Progenitor cell of endocrine pancreas (in vitro differentiated cells): ENCODE results near the gene PCDHB11. TPM values are rescaled to one million over a fixed set of nuclear protein-coding genes. Genes with fewer than 3 reads are reported as not detected.
"Not testable (repeated sequence)": the region's sequence is repeated elsewhere in the genome, so short reads cannot be mapped to it uniquely, and the experiment has no call there.

ENCODE experiments used
- DNase-seq: peaks from one replicate; pipeline ENCODE4 v3.0.0; 2021; ENCODE audit warnings: low spot score; ENCODE audit not compliant: unreplicated experiment
- H3K27ac Mint-ChIP-seq: 2 replicates; pipeline ENCODE4 v1.8.0; 2021; ENCODE audit warnings: mild to moderate bottlenecking, moderate library complexity, mixed read lengths
- H3K27me3 Mint-ChIP-seq: 2 replicates; pipeline ENCODE4 v1.8.0; 2021; ENCODE audit warnings: mixed read lengths
- H3K36me3 Mint-ChIP-seq: 2 replicates; pipeline ENCODE4 v1.8.0; 2022; ENCODE audit warnings: mixed read lengths; ENCODE audit not compliant: insufficient read depth
- H3K4me1 Mint-ChIP-seq: 2 replicates; pipeline ENCODE4 v1.8.0; 2021; ENCODE audit warnings: low read depth, mixed read lengths
- H3K4me3 Mint-ChIP-seq: 2 replicates; pipeline ENCODE4 v1.8.0; 2021; ENCODE audit warnings: low read depth, mild to moderate bottlenecking, moderate library complexity, mixed read lengths
- H3K9me3 Mint-ChIP-seq: 2 replicates; pipeline ENCODE4 v1.8.0; 2021; ENCODE audit warnings: low read depth, mixed read lengths
- total RNA-seq: library from RNA; stranded (reverse); gene quantifications from 2 replicates; pipeline ENCODE4 v1.2.1, GENCODE V29; 2021
- TF ChIP-seq, protein P1 (sequence below): fragments of 200-600 bp; sonication (generic); IDR thresholded peaks from one replicate; pipeline ENCODE4 v1.5.0; 2021; ENCODE audit warnings: antibody characterized with exemption, mild to moderate bottlenecking; ENCODE audit not compliant: unreplicated experiment

PCDHB11 gene
- total RNA-seq, 1 donor from 2014 or later = 4.7 TPM

DNA sequence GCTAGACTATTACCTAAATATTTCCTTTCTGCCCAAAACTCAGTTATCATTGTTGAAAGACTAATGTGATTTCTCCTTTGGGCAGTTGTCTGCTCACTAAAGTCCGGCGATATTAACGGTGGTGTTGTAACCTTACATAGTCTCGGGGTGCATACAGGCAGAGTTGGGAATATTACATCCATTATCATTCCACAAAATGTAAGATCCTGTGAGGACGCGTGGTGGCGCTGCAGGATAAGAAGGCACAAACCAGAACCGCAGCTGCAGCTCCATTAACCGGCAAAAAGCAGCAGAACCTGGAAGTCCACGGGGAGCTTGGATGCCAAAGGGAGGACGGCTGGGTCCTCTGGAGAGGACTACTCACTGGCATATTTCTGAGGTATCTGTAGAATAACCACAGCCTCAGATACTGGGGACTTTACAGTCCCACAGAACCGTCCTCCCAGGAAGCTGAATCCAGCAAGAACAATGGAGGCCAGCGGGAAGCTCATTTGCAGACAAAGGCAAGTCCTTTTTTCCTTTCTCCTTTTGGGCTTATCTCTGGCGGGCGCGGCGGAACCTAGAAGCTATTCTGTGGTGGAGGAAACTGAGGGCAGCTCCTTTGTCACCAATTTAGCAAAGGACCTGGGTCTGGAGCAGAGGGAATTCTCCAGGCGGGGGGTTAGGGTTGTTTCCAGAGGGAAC lies 14.4 kb downstream of the PCDHB11 start, which contains the start of gene PCDHB13:
Gene PCDHB13 (plus strand): TSS at position 264 of the 684 bp plus-strand sequence. CDS start 205 bp downstream, at position 469.
- H3K9me3 Mint-ChIP-seq = peaks cover 46% of the 10 kb centered on the region
- peaks cover 45% of the 10 kb centered on the region for H3K36me3 Mint-ChIP-seq
- not testable (repeated sequence) for H3K27me3 Mint-ChIP-seq, H3K4me1 Mint-ChIP-seq, DNase-seq, H3K27ac Mint-ChIP-seq
- peak within 1 kb of the TSS; percentile 60 for H3K4me3 Mint-ChIP-seq
- TF ChIP-seq, protein P1, sequence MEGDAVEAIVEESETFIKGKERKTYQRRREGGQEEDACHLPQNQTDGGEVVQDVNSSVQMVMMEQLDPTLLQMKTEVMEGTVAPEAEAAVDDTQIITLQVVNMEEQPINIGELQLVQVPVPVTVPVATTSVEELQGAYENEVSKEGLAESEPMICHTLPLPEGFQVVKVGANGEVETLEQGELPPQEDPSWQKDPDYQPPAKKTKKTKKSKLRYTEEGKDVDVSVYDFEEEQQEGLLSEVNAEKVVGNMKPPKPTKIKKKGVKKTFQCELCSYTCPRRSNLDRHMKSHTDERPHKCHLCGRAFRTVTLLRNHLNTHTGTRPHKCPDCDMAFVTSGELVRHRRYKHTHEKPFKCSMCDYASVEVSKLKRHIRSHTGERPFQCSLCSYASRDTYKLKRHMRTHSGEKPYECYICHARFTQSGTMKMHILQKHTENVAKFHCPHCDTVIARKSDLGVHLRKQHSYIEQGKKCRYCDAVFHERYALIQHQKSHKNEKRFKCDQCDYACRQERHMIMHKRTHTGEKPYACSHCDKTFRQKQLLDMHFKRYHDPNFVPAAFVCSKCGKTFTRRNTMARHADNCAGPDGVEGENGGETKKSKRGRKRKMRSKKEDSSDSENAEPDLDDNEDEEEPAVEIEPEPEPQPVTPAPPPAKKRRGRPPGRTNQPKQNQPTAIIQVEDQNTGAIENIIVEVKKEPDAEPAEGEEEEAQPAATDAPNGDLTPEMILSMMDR = peak; percentile 23

DNA sequence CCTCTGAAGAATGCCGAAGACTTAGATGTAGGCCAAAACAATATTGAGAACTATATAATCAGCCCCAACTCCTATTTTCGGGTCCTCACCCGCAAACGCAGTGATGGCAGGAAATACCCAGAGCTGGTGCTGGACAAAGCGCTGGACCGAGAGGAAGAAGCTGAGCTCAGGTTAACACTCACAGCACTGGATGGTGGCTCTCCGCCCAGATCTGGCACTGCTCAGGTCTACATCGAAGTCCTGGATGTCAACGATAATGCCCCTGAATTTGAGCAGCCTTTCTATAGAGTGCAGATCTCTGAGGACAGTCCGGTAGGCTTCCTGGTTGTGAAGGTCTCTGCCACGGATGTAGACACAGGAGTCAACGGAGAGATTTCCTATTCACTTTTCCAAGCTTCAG lies 15.2 kb downstream of the PCDHB11 start:
- not testable (repeated sequence) for DNase-seq, H3K4me3 Mint-ChIP-seq, H3K27me3 Mint-ChIP-seq, H3K27ac Mint-ChIP-seq, H3K4me1 Mint-ChIP-seq
- Mint-ChIP-seq H3K9me3 (peaks cover 45% of the 10 kb centered on the region), H3K36me3 (peaks cover 43% of the 10 kb centered on the region)

DNA sequence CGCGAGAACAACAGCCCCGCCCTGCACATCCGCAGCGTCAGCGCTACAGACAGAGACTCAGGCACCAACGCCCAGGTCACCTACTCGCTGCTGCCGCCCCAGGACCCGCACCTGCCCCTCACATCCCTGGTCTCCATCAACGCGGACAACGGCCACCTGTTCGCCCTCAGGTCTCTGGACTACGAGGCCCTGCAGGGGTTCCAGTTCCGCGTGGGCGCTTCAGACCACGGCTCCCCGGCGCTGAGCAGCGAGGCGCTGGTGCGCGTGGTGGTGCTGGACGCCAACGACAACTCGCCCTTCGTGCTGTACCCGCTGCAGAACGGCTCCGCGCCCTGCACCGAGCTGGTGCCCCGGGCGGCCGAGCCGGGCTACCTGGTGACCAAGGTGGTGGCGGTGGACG lies 16.1 kb downstream of the PCDHB11 start:
- Mint-ChIP-seq H3K9me3 (peaks cover 45% of the 10 kb centered on the region), H3K36me3 (peaks cover 40% of the 10 kb centered on the region)
- H3K27me3 Mint-ChIP-seq, DNase-seq, H3K4me1 Mint-ChIP-seq, H3K27ac Mint-ChIP-seq, H3K4me3 Mint-ChIP-seq: not testable (repeated sequence)

DNA sequence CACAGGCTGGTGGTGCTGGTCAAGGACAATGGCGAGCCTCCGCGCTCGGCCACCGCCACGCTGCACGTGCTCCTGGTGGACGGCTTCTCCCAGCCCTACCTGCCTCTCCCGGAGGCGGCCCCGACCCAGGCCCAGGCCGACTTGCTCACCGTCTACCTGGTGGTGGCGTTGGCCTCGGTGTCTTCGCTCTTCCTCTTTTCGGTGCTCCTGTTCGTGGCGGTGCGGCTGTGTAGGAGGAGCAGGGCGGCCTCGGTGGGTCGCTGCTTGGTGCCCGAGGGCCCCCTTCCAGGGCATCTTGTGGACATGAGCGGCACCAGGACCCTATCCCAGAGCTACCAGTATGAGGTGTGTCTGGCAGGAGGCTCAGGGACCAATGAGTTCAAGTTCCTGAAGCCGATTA lies 16.6 kb downstream of the PCDHB11 start:
- peaks cover 39% of the 10 kb centered on the region for H3K36me3 Mint-ChIP-seq
- not testable (repeated sequence) for DNase-seq, H3K4me3 Mint-ChIP-seq, H3K27me3 Mint-ChIP-seq, H3K27ac Mint-ChIP-seq, H3K4me1 Mint-ChIP-seq
- H3K9me3 Mint-ChIP-seq = peaks cover 43% of the 10 kb centered on the region

DNA sequence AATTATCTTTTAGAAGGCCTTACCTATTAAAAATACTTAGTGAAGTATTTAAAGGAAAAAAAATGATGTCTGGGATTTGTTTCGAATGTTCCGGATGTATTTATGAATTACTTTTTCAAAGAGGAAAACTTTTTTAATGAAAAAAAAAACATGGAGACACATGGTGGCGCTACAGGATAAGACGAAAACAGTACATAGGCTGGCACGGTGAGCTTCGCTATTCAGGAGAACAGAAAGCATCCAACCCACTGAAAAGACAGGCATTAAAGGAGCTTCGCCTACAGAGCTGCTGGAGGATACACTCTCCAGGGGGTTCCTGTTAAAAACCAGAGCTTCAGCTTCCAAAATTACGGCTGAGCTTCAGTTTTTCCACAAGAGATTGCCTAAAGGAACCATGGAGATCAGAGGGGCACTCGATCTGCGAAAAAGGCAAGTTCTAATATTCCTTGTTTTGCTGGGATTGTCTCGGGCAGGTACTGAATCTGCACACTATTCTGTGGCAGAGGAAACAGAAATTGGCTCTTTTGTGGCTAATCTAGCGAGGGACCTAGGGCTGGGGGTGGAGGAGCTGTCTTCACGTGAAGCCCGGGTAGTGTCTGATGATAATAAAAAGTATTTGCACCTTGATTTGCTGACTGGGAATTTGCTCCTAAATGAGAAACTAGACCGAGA lies 23.8 kb downstream of the PCDHB11 start, which contains the start of gene PCDHB14:
Gene PCDHB14 (plus strand): TSS at position 232 of the 672 bp plus-strand sequence. CDS start 163 bp downstream, at position 395.
- H3K9me3 Mint-ChIP-seq = peaks cover 34% of the 10 kb centered on the region
- TF ChIP-seq, protein P1 = peak; percentile 48
- H3K27me3 Mint-ChIP-seq = no peaks in the 10 kb centered on the region
- peak within 1 kb of the TSS; percentile 65 for H3K4me3 Mint-ChIP-seq
- H3K36me3 Mint-ChIP-seq = peaks cover 39% of the 10 kb centered on the region
- DNase-seq = no peak
- H3K27ac Mint-ChIP-seq = peak within 1 kb of the TSS; percentile 44
- no peaks in the 10 kb centered on the region for H3K4me1 Mint-ChIP-seq

DNA sequence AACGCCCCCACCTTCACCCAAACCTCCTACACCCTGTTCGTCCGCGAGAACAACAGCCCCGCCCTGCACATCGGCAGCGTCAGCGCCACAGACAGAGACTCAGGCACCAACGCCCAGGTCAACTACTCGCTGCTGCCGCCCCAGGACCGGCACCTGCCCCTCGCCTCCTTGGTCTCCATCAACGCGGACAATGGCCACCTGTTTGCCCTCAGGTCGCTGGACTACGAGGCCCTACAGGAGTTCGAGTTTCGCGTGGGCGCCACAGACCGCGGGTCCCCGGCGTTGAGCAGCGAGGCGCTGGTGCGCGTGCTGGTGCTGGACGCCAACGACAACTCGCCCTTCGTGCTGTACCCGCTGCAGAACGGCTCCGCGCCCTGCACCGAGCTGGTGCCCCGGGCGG lies 25.4 kb downstream of the PCDHB11 start:
- H3K36me3 Mint-ChIP-seq = peaks cover 31% of the 10 kb centered on the region
- not testable (repeated sequence) for DNase-seq, H3K4me1 Mint-ChIP-seq, H3K27me3 Mint-ChIP-seq, H3K27ac Mint-ChIP-seq, H3K4me3 Mint-ChIP-seq
- H3K9me3 Mint-ChIP-seq = peaks cover 29% of the 10 kb centered on the region

DNA sequence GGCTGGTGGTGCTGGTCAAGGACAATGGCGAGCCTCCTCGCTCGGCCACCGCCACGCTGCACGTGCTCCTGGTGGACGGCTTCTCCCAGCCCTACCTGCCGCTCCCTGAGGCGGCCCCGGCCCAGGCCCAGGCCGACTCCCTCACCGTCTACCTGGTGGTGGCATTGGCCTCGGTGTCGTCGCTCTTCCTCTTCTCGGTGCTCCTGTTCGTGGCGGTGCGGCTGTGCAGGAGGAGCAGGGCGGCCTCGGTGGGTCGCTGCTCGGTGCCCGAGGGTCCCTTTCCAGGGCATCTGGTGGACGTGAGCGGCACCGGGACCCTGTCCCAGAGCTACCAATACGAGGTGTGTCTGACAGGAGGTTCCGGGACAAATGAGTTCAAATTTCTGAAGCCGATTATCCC lies 26.0 kb downstream of the PCDHB11 start:
- peaks cover 29% of the 10 kb centered on the region for H3K36me3 Mint-ChIP-seq
- not testable (repeated sequence) for H3K27me3 Mint-ChIP-seq, DNase-seq, H3K27ac Mint-ChIP-seq, H3K4me1 Mint-ChIP-seq, H3K4me3 Mint-ChIP-seq
- peaks cover 25% of the 10 kb centered on the region for H3K9me3 Mint-ChIP-seq
